Measurements from ENCODE around the gene TRMT61A.
"Not testable (repeated sequence)": the region's sequence is repeated elsewhere in the genome, so short reads cannot be mapped to it uniquely, and the experiment has no call there.

TRMT61A gene

GRCh38 chr14:103509864-103510723, 18.9 kb upstream of the TRMT61A start:
- no peak for DNase-seq

DNA sequence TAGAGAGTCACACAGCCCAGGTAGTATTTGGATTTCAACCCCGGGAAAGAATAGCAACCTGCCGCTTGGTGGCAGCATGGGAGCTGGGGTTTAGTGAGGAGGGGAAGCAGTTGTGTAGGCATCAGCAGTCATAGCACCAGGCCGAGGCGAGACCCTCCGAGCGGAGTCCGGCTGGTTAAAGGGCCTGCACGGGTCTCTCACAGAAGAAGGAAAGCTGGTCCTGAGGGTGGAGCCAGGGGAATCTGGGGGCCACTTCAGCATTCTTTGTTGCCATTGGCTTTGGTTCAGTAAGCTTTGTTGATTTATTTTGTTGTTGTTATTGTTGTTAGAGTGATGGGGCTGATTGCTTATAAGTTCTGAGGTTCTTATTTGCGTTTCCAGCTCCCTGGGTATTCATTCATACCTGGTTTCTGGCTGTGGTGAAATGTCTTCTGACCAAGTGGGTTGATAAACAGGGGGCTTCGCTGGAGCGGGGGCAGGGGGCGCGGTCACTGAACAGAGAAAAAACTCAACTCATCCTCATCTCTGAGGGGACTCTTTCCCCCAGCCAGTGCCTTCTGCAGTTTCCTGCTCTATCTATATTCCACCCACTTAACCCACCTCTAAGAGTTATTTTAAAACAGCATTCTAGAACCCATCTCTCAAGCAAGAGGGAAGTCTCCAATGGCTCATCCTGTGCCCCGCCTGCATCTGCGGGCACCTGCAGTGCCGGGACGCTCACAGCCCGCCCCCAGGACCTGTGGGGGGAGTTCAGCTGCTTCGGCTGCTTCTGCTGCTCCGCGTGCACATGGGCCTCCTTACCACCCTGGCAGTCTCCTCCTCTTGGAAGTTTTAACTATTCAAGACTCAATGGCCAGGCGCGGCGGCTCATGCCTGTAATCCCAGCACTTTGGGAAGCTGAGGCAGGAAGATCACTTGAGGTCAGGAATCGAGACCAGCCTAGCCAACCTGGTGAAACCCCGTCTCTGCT, 18.0 kb upstream of the TRMT61A start:
- DNase-seq, result no peak

DNA sequence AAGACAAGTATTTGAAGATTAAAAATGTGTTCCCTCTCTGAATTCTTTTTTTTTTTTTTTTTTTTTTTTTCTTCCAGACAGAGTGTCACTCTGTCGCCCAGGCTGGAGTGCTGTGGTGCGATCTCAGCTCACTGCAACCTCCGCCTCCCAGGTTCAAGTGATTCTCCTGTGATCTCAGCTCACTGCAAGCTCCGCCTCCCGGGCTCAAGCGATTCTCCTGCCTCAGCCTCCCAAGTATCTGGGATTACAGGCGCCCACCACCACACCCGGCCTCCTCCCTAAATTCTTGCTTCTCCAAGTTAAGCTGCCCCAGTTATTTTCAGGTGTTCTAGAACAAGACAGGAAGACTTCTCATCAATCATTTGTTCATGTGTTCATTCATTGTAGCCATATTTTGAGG, 16.8 kb upstream of the TRMT61A start:
- DNase-seq, result not testable (repeated sequence)

DNA sequence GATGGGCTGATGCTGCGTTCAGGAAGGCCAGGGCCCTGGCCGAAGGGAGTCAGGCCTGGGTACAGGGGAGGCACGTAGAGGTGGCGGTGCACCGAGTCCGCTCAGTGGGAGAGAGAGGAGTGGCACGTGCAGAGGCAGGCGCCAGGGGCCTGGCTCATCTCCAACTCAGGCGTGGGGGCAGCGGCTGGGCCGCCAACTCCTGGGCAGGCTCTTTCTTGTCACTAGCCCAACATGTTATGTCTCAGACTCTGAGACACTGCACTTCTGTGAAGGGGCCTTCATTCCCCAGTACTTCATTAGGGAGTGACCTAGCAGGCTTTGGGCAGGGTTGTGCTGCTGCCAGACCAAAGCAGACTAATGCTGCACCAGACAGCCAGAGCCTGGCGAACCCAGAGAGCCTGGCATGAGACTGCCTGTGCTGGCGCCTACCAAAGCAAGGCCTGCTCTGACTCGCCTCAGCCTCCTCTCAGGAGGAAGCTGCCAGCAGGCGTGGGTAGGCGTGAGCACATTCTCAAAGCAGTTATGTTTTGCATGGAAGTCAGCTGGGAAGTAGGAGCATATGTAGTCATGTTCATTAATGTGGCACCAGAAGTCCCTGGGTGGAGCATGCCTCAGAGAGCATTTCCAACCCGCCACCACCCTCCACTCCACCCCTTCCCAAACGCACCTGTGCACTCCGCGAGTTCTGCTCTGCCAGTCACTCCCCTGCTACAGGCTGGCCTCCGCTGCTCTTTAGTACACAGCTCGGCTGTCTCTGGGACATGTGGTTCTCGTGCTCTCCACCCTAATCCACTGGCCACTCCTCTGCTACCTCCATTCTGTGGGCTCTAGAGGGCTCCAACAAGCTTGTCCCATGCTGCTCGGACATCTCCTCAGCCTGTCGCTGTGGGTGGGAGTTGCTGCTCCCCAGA, 16.0 kb upstream of the TRMT61A start:
- DNase-seq, result no peak

DNA sequence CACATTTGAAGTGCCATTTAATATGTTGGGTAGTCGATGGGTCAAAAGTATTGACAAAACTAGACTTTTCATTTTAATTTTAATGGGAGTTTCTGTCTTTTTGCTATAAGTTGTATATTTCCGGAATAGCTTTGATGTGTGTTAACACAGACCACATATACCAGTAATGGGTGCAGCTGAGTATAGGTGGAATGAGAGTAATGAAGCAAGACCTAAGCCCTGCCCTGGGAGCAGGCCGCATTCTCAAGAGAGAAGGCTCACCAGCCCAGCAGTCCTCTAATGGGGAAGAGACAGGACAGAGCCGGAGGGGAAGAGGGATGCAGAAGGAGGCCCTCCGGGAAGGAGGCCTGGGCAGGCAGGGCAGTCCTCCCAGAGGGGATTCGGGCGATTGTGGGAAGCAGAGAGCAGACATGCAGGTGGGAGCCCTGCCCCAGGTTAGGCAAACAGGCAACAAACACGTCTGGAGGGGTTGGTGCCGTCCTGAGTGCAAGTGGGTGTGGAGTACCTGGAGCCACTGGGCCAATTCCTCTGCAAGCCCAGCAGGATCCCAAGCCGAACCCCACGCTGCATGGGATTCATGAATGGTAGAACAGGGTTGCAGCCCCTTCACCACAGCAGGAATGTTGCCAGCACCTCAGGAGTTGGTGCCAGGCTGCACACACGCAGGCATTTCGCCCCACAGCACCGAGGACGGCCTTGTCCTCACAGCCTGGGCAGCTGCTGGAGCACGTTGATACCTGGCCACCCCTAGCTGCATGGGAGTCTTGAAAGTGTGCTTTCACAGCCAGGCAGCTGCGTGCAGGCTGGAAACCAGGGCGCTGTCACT, 14.2 kb upstream of the TRMT61A start:
- DNase-seq, result no peak

DNA sequence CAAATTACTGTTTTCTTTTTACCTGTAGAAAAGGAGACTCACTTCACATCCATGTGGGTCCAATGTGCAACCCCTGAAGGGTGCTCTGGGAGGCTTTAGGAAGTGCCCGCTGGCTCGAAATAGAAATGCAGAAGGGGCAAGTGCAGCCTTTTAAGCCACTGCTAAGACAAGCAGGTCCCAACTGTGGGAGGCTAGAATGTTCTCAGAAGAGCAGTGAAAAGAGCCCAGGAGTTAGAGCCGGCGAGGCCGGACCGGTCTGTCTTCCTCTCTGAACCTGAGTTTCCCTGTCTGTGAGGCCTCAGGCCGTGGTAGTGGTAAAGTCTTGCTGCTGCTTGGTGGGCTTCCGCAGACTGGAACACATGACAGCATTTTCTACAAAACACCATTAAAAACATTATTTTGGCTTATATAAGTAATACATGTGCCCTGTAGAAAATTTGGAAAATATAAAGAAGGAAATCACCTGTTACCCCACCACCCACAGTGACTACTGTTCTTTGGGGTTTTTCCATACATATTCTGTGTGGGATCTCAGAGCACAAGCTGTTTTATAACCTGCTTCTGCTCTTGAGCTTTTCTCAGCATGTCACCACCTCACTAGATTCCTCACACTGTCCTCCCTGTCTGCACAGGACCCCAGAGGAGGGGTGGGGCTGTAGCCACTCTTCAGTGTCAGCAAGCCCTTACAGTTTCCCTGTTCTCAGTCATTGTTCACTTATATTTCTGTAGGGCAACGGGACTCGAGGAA, 12.4 kb upstream of the TRMT61A start:
- DNase-seq, result no peak

GRCh38 chr14:103517174-103517566, 11.8 kb upstream of the TRMT61A start:
- no peak for DNase-seq

DNA sequence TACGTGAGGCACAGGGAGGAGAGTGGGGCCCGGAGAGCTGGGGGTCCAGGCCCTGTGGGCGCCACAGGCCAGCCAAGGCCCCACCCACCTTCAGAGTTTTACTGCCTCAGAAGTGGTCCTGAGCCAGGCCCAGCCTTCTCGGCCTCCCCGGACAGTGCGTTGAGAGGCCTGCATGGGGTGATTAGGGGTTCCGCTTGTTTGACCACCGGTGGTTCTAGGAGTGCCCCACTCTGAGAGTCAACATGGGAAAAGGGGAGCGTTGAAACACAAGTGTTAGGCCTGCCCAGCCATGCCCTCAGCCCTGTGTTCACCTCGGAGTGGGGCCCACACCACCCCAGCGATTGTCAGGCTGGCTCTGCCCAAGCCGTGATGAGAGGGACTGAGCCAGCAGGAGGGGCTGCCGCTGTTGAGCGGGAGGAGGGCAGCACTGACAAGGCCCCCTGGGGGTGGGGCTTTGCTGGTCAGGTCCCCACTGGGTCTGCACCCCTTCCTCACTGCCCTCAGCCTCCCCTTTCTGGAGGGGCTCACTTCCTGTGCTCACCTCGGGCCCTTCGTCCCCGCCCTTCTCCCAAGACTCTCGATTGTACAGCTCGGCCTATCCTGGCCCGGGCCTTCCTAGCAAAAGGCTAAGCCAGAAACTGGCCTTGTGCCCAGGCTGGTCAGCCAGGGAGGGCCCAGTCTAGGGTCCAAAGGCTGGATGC, 11.1 kb upstream of the TRMT61A start:
- DNase-seq, result no peak

GRCh38 chr14:103518422-103519042, 10.5 kb upstream of the TRMT61A start:
- peak; percentile 60 to 62 for DNase-seq

GRCh38 chr14:103519043-103519836, 9.8 kb upstream of the TRMT61A start:
- DNase-seq, result no peak

DNA sequence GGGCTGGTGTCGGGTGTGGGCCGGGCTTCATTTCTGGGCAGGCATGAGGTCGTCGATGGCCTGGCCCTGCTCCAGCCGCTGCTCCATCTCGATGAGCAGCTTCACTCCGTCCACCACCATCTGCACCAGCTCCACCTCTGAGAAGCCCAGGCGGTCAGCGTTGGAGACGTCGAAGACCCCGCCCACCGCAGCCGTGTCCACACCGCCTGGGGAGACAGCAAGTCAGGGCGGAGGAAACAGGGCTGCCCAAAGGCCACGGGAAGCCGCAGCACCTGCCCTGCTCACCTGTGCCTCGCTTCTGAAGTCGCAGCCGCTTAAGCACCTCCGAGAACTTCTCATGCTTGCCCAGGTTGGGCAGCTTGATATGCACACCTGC, 9.2 kb upstream of the TRMT61A start:
- DNase-seq, result no peak

DNA sequence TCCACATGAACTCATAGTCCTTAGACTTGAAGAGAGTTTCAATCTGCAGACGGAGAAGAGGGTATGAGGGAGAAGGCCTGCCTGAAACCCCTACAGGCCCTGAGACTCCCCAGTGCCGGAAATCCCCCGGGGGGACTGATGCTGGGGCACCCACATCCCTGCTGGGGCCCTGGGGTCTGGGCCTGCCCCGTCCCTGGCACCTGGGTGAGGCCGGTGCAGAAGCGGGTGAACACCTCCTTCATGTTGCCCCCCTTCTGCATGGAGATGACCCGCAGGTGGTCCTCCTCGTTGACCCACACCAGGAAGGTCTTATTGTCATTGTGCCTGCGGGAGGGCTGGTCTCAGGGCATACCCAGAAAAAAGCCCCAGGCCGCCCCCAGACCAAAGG, 8.7 kb upstream of the TRMT61A start:
- no peak for DNase-seq

DNA sequence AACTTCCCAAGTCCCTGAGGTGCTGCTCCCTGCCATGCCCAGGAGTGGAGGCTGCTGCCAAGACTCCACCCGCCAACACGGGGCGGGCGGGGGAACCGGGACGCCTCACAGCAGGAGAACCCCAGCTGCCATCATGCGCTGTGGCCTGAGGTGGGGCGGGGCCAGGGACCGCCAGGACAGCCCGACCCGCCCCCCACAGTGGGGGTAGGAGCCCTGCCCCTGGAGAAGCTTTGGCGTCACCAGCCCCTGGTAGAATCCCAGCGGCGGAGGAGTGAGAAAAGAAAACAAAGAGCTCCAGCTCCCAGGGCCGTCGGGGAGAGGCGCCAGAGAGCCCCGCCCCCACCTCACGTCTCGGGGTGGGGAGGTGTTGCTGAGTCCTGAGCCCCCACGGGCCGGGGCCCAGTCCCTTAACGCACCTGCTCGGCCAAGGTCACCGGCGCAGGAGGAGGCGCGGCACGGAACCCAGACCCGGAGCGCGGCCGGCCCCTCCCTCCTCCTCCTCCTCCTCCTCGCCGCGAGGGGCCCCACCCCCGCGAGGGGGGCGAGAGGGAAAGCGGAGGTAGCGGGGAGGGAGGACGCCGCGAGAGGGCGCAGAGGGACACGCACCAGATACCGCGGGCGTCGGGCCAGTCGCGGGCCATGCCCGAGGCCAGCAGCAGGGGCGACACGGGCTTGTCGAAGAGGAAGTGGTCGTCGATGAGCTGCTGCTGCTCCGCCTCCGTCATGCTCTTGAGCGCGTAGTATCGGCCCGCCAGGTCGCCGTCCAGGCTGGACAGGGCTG, 8.1 kb upstream of the TRMT61A start:
- peak; percentile 30 to 36 for DNase-seq

GRCh38 chr14:103521438-103521950, 7.5 kb upstream of the TRMT61A start:
- no peak for DNase-seq

GRCh38 chr14:103521951-103522563, 6.9 kb upstream of the TRMT61A start:
- DNase-seq, result no peak

DNA sequence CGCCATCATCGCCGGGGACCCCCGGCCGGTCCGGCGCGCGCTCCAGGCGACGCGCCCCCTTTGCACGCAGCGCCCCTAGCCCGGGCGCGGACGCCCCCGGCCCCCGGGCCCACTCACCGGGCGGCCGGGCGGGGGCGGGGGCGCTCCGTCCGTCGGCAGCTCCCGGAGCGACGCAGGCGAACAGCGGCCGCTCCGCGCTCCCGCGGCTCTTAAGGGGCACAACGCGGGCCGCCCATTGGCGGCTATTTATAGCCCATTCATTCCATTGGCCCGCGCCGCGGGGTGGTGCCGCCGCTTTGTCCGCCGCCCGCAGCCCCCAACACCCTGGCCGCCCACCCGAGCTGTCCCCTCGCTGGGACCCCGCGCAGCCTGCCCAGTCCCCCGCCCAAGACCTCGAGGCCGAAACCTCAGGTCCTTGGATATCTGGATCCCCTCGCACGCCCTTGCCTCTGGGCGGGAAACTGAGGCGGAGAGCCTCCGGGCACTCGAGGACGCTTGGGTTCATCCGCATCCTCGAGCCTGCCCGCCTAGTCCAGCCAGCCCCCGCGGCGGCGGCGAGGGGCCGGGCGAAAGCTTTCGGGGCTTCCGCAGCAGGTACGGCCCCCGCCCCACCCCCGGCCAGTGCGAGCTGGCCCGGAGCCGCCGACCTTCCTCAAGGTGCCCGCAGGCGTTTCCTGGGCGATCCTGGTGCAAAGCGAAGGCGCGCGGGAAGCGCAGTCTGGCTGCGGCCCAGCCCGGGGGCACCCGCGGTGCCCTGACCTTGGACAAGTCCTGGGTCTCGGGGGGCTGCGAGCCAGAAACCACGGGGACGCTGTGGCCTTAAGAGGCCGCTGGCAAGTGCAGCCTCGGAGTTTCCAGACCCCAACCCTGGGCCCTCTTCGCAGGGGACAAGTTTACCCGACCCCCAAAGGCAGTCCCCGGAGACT, 6.1 kb upstream of the TRMT61A start, which contains the start of gene CKB:
CKB (minus strand) TSS at position 182 of the 926 bp plus-strand sequence. CDS start 337 bp downstream, outside the sequence.
- DNase-seq, result no peak

Data from stimulated activated CD4-positive, alpha-beta T cell treated with anti-CD3 and anti-CD28 coated beads, Interleukin-2, amount 100 ng/mL, for 48 hours (primary cell).